ENCODE data around the gene RBMY1E. TPM values are rescaled to one million over a fixed set of nuclear protein-coding genes. Genes with fewer than 3 reads are reported as not detected.
"Not testable (repeated sequence)": the region's sequence is repeated elsewhere in the genome, so short reads cannot be mapped to it uniquely, and the experiment has no call there.

The RBMY1E gene
- not detected for polyA plus RNA-seq (2013, experiment 1 of 2)
- polyA plus RNA-seq (2013, experiment 2 of 2) = not detected

GRCh38 chrY:21917932-21918331, at the start of gene RBMY1E:
TSS of gene RBMY1E (minus strand) at chrY:21918032. CDS start at chrY:21916054, 1,978 bp downstream.
- H3K9me3 ChIP-seq (ENCODE audit: control insufficient read depth, low read length); H3K23ac ChIP-seq (ENCODE audit: low read length in 2 of 2); H3K18ac ChIP-seq (ENCODE audit: low read depth in 1 of 2, low read length in 2 of 2); H3K27ac ChIP-seq (ENCODE audit: low read length, poor library complexity, severe bottlenecking); H3K4ac ChIP-seq (ENCODE audit: low read depth in 1 of 2, low read length in 2 of 2); DNase-seq; H3K27me3 ChIP-seq (ENCODE audit: control insufficient read depth in 1 of 2, insufficient read depth in 1 of 2, low read length in 2 of 2); H3K79me1 ChIP-seq (replicated peaks; ENCODE audit: low read length, poor library complexity, severe bottlenecking); H3K14ac ChIP-seq (ENCODE audit: low read length in 2 of 2); H4K91ac ChIP-seq (ENCODE audit: low read length); H4K8ac ChIP-seq (ENCODE audit: low read length); H3K9ac ChIP-seq (ENCODE audit: low read length); H2AFZ ChIP-seq (ENCODE audit: low read depth, low read length); H3K4me1 ChIP-seq (ENCODE audit: control insufficient read depth, insufficient read depth, low read depth, low read length); H2BK12ac ChIP-seq (ENCODE audit: low read length in 2 of 2); H2BK5ac ChIP-seq (ENCODE audit: low read depth, low read length, poor library complexity, severe bottlenecking); H2BK120ac ChIP-seq (ENCODE audit: low read depth, low read length); H3K4me2 ChIP-seq (ENCODE audit: low read length, poor library complexity, severe bottlenecking); H3K36me3 ChIP-seq (ENCODE audit: control insufficient read depth in 1 of 2, insufficient read depth in 2 of 2, low read depth in 1 of 2, low read length in 2 of 2); H3K4me3 ChIP-seq (ENCODE audit: insufficient read depth in 1 of 2, low read depth in 1 of 2, low read length in 2 of 2); H2BK15ac ChIP-seq (ENCODE audit: low read depth, poor library complexity, severe bottlenecking); H2AK5ac ChIP-seq (ENCODE audit: low read length, severe bottlenecking): not testable (repeated sequence)
- WGBS = no CpG with 5 or more reads among the region's 29 CpGs

GRCh38 chrY:21894426-21894825, 23.4 kb downstream of the RBMY1E start, which contains the start of gene RBMY1D:
TSS of gene RBMY1D (minus strand) at chrY:21894526. CDS start at chrY:21892513, 2,013 bp downstream.
- not testable (repeated sequence) for H2BK5ac ChIP-seq (ENCODE audit: low read depth, low read length, poor library complexity, severe bottlenecking); H3K4me2 ChIP-seq (ENCODE audit: low read length, poor library complexity, severe bottlenecking); H3K9ac ChIP-seq (ENCODE audit: low read length); H4K8ac ChIP-seq (ENCODE audit: low read length); H2AFZ ChIP-seq (ENCODE audit: low read depth, low read length); H3K4ac ChIP-seq (ENCODE audit: low read depth in 1 of 2, low read length in 2 of 2); H2BK120ac ChIP-seq (ENCODE audit: low read depth, low read length); H3K27ac ChIP-seq (ENCODE audit: low read length, poor library complexity, severe bottlenecking); H3K9me3 ChIP-seq (ENCODE audit: control insufficient read depth, low read length); H3K27me3 ChIP-seq (ENCODE audit: control insufficient read depth in 1 of 2, insufficient read depth in 1 of 2, low read length in 2 of 2); H3K79me1 ChIP-seq (replicated peaks; ENCODE audit: low read length, poor library complexity, severe bottlenecking); DNase-seq; H3K18ac ChIP-seq (ENCODE audit: low read depth in 1 of 2, low read length in 2 of 2); H2BK15ac ChIP-seq (ENCODE audit: low read depth, poor library complexity, severe bottlenecking); H4K91ac ChIP-seq (ENCODE audit: low read length); H3K23ac ChIP-seq (ENCODE audit: low read length in 2 of 2); H3K36me3 ChIP-seq (ENCODE audit: control insufficient read depth in 1 of 2, insufficient read depth in 2 of 2, low read depth in 1 of 2, low read length in 2 of 2); H2BK12ac ChIP-seq (ENCODE audit: low read length in 2 of 2); H3K14ac ChIP-seq (ENCODE audit: low read length in 2 of 2); H3K4me3 ChIP-seq (ENCODE audit: insufficient read depth in 1 of 2, low read depth in 1 of 2, low read length in 2 of 2); H3K4me1 ChIP-seq (ENCODE audit: control insufficient read depth, insufficient read depth, low read depth, low read length); H2AK5ac ChIP-seq (ENCODE audit: low read length, severe bottlenecking)
- no CpG with 5 or more reads among the region's 28 CpGs for WGBS

GRCh38 chrY:21869407-21870076, 48.3 kb downstream of the RBMY1E start:
- H3K27me3 ChIP-seq (ENCODE audit: control insufficient read depth in 1 of 2, insufficient read depth in 1 of 2, low read length in 2 of 2); H3K18ac ChIP-seq (ENCODE audit: low read depth in 1 of 2, low read length in 2 of 2); H2BK120ac ChIP-seq (ENCODE audit: low read depth, low read length); H3K14ac ChIP-seq (ENCODE audit: low read length in 2 of 2); H3K4me2 ChIP-seq (ENCODE audit: low read length, poor library complexity, severe bottlenecking); H4K8ac ChIP-seq (ENCODE audit: low read length); H3K4me3 ChIP-seq (ENCODE audit: insufficient read depth in 1 of 2, low read depth in 1 of 2, low read length in 2 of 2); H3K23ac ChIP-seq (ENCODE audit: low read length in 2 of 2); H3K36me3 ChIP-seq (ENCODE audit: control insufficient read depth in 1 of 2, insufficient read depth in 2 of 2, low read depth in 1 of 2, low read length in 2 of 2); H3K9me3 ChIP-seq (ENCODE audit: control insufficient read depth, low read length); H3K9ac ChIP-seq (ENCODE audit: low read length); H4K91ac ChIP-seq (ENCODE audit: low read length); H3K79me1 ChIP-seq (replicated peaks; ENCODE audit: low read length, poor library complexity, severe bottlenecking); H2BK12ac ChIP-seq (ENCODE audit: low read length in 2 of 2); H2BK15ac ChIP-seq (ENCODE audit: low read depth, poor library complexity, severe bottlenecking); H3K4me1 ChIP-seq (ENCODE audit: control insufficient read depth, insufficient read depth, low read depth, low read length); H2BK5ac ChIP-seq (ENCODE audit: low read depth, low read length, poor library complexity, severe bottlenecking); H2AFZ ChIP-seq (ENCODE audit: low read depth, low read length); H3K27ac ChIP-seq (ENCODE audit: low read length, poor library complexity, severe bottlenecking); H2AK5ac ChIP-seq (ENCODE audit: low read length, severe bottlenecking); DNase-seq; H3K4ac ChIP-seq (ENCODE audit: low read depth in 1 of 2, low read length in 2 of 2): not testable (repeated sequence)
- no CpG with 5 or more reads among the region's 5 CpGs for WGBS

Measured in mesenchymal stem cell (in vitro differentiated cells and primary cell).